Activated naive CD4-positive, alpha-beta T cell treated with anti-CD3 and anti-CD28 coated beads, Interleukin-2, amount 50 U/mL, for 16 hours (primary cell): ENCODE measurements around the gene BCKDHA.
A peak's percentile ranks its signal among the peaks of the same experiment; 100 is the strongest.

Experiments used
- DNase-seq: peaks from one replicate; pipeline ENCODE4 v3.0.0-alpha.2; 2020

Gene BCKDHA

GRCh38 chr19:41397086-41398049 is at the start of gene BCKDHA, which contains the start of gene EXOSC5:
Gene BCKDHA (plus strand): TSS chr19:41397818. CDS start chr19:41397828, 10 bp downstream.
Gene EXOSC5 (minus strand): TSS chr19:41397359. CDS start chr19:41397328, 31 bp downstream.
- DNase-seq, result peak; percentile 100

- DNase-seq, result no peak
These were observed 46.8 kb upstream of the BCKDHA start for GRCh38 chr19:41350735-41351338.

- peak; percentile 83 for DNase-seq
These were observed 46.0 kb upstream of the BCKDHA start for GRCh38 chr19:41351339-41352245.

GRCh38 chr19:41352279-41352608 is 45.4 kb upstream of the BCKDHA start:
- no peak for DNase-seq

GRCh38 chr19:41352609-41353465 is 44.8 kb upstream of the BCKDHA start:
- peak; percentile 82 for DNase-seq

- peak; percentile 91 for DNase-seq
These were observed 43.9 kb upstream of the BCKDHA start, which contains the start of gene TGFB1 for GRCh38 chr19:41353466-41354342. Gene TGFB1 (minus strand): TSS chr19:41353922. CDS start chr19:41353044, 878 bp downstream.

- no peak for DNase-seq
These were observed 43.2 kb upstream of the BCKDHA start for GRCh38 chr19:41354343-41354953.

- no peak for DNase-seq
These were observed 42.6 kb upstream of the BCKDHA start for GRCh38 chr19:41355035-41355434.

- DNase-seq, result no peak
These were observed 41.8 kb upstream of the BCKDHA start for GRCh38 chr19:41355802-41356201.

GRCh38 chr19:41356984-41357739 is 40.5 kb upstream of the BCKDHA start:
- DNase-seq, result peak; percentile 42

GRCh38 chr19:41357746-41358145 is 39.9 kb upstream of the BCKDHA start:
- DNase-seq, result no peak

- DNase-seq, result no peak
These were observed 37.9 kb upstream of the BCKDHA start for GRCh38 chr19:41359741-41360140.

GRCh38 chr19:41362143-41362847 is 35.3 kb upstream of the BCKDHA start:
- no peak for DNase-seq

- DNase-seq, result no peak
These were observed 34.3 kb upstream of the BCKDHA start for GRCh38 chr19:41363371-41363752.

- peak; percentile 99 for DNase-seq
These were observed 33.7 kb upstream of the BCKDHA start, which contains the start of gene B9D2 for GRCh38 chr19:41363753-41364523. Gene B9D2 (minus strand): TSS chr19:41364149. CDS start chr19:41363519, 630 bp downstream.

- no peak for DNase-seq
These were observed 32.9 kb upstream of the BCKDHA start for GRCh38 chr19:41364524-41365391.

- DNase-seq, result no peak
These were observed 31.5 kb upstream of the BCKDHA start for GRCh38 chr19:41366089-41366488.
